Parathyroid adenoma (tissue), 2 donors: ENCODE data around the gene ILF3.

Experiments used
- H2AFZ ChIP-seq: fragments of 300-600 bp; sonication (generic); one replicate; pipeline ENCODE4 v1.7.0; 2017; ENCODE audit warnings: antibody characterized with exemption, mild to moderate bottlenecking
- H3K27ac ChIP-seq: fragments of 300-600 bp; sonication (generic); one replicate; pipeline ENCODE4 v1.7.0; 2017
- H3K27me3 ChIP-seq: fragments of 300-600 bp; sonication (generic); one replicate; pipeline ENCODE4 v1.7.0; 2017; ENCODE audit warnings: low read length; ENCODE audit not compliant: control insufficient read depth, insufficient read depth
- H3K36me3 ChIP-seq: fragments of 300-600 bp; sonication (generic); one replicate; pipeline ENCODE4 v1.7.0; 2017; ENCODE audit warnings: low read length; ENCODE audit not compliant: control insufficient read depth, insufficient read depth
- H3K4me1 ChIP-seq: fragments of 300-600 bp; sonication (generic); one replicate; pipeline ENCODE4 v1.7.0; 2017; ENCODE audit warnings: control low read depth
- H3K4me2 ChIP-seq: fragments of 300-600 bp; sonication (generic); one replicate; pipeline ENCODE4 v1.7.0; 2017; ENCODE audit warnings: low read length
- H3K4me3 ChIP-seq: fragments of 300-600 bp; sonication (generic); one replicate; pipeline ENCODE4 v1.7.0; 2017; ENCODE audit warnings: low read depth, low read length
- H3K79me2 ChIP-seq: fragments of 300-600 bp; sonication (generic); one replicate; pipeline ENCODE4 v1.7.0; 2017; ENCODE audit warnings: control low read depth
- H3K9ac ChIP-seq: fragments of 300-600 bp; sonication (generic); one replicate; pipeline ENCODE4 v1.7.0; 2017; ENCODE audit warnings: mild to moderate bottlenecking
- H3K9me3 ChIP-seq: fragments of 300-600 bp; sonication (generic); one replicate; pipeline ENCODE4 v1.7.0; 2017; ENCODE audit warnings: low read length; ENCODE audit not compliant: control insufficient read depth
- TF ChIP-seq, protein P1 (sequence below): fragments of 300-600 bp; sonication (generic); IDR thresholded peaks from one replicate; pipeline ENCODE4 v1.7.0; 2017; ENCODE audit warnings: antibody characterized with exemption, mild to moderate bottlenecking
- donor health status: primary hyperparathyroidism.

The ILF3 gene

DNA sequence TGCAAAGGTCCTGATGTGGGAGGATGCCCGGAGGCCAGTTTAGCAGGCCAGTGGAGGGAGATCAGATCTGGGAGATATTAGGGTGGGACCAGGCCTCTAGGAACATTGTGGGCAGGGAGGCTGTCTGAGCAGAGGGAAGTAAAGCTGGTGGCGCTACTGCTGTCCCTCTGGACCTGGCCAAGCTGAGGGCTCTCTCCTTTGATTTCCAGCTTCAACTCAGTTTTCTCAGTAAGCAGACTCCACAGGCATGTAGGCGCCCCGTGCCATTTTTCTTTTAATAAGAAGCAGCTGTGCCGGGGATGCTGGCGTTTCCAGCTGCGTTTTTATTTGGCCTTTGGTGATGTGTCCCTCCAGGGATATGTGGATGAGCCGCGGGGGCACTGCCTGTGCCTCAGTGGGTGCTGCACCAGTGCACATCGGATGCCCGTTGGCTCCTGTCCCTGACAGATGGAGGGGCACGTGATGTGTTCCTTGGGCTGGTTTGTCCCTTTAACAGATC, 70.5 kb downstream of the ILF3 start:
- Histone ChIP-seq H2AFZ (no peak overlapping the region), H3K9me3 (no peaks in the 10 kb centered on the region), H3K27me3 (no peaks in the 10 kb centered on the region), H3K4me1 (peaks cover 2% of the 10 kb centered on the region), H3K4me3 (no peak overlapping the region), H3K36me3 (no peaks in the 10 kb centered on the region), H3K27ac (no peak overlapping the region), H3K4me2 (no peak overlapping the region), H3K9ac (no peak overlapping the region), H3K79me2 (peaks cover 89% of the 10 kb centered on the region)
- TF ChIP-seq, protein P1, sequence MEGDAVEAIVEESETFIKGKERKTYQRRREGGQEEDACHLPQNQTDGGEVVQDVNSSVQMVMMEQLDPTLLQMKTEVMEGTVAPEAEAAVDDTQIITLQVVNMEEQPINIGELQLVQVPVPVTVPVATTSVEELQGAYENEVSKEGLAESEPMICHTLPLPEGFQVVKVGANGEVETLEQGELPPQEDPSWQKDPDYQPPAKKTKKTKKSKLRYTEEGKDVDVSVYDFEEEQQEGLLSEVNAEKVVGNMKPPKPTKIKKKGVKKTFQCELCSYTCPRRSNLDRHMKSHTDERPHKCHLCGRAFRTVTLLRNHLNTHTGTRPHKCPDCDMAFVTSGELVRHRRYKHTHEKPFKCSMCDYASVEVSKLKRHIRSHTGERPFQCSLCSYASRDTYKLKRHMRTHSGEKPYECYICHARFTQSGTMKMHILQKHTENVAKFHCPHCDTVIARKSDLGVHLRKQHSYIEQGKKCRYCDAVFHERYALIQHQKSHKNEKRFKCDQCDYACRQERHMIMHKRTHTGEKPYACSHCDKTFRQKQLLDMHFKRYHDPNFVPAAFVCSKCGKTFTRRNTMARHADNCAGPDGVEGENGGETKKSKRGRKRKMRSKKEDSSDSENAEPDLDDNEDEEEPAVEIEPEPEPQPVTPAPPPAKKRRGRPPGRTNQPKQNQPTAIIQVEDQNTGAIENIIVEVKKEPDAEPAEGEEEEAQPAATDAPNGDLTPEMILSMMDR: no peak

DNA sequence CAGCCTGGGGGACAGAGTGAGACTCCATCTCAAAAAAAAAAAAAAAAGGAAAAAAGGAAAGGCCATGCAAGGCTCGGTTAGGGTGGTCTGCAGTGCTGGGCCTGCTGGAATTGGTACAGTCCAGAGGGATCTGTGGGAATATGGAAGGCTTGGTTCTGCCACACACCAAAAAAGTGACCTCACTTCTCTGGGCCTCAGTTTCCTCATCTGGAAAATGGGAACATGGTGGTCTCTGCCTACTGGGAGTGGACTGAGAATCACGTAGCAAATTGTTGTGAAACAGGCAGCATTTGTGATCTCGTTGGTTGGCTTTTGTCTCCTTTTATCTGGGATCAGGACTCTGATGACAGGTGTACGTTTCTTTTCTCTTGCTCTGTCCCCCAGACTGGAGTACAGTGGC, 71.3 kb downstream of the ILF3 start:
- Histone ChIP-seq H3K4me1 (no peaks in the 10 kb centered on the region), H3K27ac (no peak overlapping the region), H3K9me3 (no peaks in the 10 kb centered on the region), H3K79me2 (peaks cover 91% of the 10 kb centered on the region), H3K4me2 (no peak overlapping the region), H3K4me3 (no peak overlapping the region), H3K9ac (no peak overlapping the region), H2AFZ (no peak overlapping the region), H3K36me3 (no peaks in the 10 kb centered on the region), H3K27me3 (no peaks in the 10 kb centered on the region)
- TF ChIP-seq, protein P1: no peak

DNA sequence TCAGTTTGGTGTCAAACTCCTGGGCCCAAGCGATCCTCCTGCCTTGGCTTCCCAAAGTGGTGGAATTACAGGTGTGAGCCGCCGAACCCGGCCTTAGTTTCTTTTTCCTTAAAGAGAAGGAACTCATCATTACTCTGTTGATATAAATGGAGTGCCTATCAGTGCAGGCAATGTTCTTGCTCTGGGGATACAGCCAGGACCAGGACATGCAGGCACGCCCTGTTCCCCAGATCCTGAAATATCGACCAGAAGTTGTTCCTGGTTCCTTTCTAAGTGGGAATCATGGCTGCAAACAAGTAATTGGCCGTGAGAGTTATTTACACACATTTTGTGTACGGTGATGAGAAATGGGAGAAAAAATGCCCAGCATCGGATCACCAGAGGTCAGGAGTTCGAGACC, 72.1 kb downstream of the ILF3 start:
- no peak overlapping the region for H3K4me2 ChIP-seq
- no peak overlapping the region for H2AFZ ChIP-seq
- H3K27ac ChIP-seq: no peak overlapping the region
- H3K4me1 ChIP-seq: no peaks in the 10 kb centered on the region
- H3K9me3 ChIP-seq: no peaks in the 10 kb centered on the region
- TF ChIP-seq, protein P1: no peak
- H3K4me3 ChIP-seq: no peak overlapping the region
- H3K36me3 ChIP-seq: no peaks in the 10 kb centered on the region
- no peaks in the 10 kb centered on the region for H3K27me3 ChIP-seq
- H3K9ac ChIP-seq: no peak overlapping the region
- H3K79me2 ChIP-seq: peaks cover 91% of the 10 kb centered on the region

DNA sequence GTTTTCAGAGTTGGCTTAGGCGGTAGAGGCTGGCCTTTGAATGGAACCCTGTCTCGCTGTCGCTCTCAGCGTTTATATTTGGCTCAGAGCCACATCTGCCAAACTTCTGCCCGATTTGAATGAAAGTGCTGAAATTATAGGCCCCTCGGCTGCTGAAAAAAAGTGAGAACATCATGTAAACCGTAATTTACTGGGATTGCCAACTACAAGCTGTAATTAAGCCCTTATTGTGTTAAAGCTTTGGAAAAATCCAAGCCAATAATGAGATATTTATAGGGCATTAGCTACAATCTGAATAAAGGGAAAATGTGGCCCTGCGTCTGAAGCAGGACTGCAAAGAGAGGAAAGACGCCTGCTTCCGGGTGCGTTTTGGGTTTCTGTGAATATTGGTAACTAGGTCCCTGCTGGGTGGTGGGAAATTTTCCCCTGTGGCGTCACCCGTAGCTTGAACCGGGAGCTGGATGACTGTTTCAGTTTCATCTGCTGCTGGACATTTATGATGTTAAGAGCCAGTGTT, 73.6 kb downstream of the ILF3 start:
- Histone ChIP-seq H2AFZ (no peak overlapping the region), H3K4me3 (no peak overlapping the region), H3K27ac (no peak overlapping the region), H3K9me3 (no peaks in the 10 kb centered on the region), H3K79me2 (peaks cover 86% of the 10 kb centered on the region), H3K36me3 (no peaks in the 10 kb centered on the region), H3K27me3 (no peaks in the 10 kb centered on the region), H3K9ac (no peak overlapping the region), H3K4me2 (no peak overlapping the region), H3K4me1 (no peaks in the 10 kb centered on the region)
- TF ChIP-seq, protein P1: no peak

DNA sequence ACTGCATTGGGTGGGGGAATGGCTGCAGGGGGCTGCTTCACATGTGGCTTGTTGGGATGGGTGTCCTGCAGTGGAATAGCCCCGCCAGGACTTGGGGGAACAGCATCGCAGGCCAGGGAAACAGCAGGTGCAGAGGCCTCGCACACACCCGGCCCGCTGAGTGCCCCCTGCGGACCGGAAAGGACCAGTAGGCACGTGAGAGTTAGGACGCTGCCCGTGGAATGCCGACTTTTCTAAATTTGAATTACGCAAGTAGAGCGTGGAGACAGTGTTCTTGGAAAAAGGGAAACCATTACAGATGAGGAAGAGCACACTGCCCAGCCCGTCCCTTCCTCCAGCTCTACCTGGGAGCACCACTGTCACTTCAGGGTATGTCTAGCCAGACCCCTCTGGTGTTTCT, 75.3 kb downstream of the ILF3 start:
- Histone ChIP-seq H3K9ac (no peak overlapping the region), H3K79me2 (peaks cover 86% of the 10 kb centered on the region), H3K27ac (no peak overlapping the region), H3K4me3 (no peak overlapping the region), H3K4me2 (no peak overlapping the region), H3K4me1 (no peaks in the 10 kb centered on the region), H3K36me3 (no peaks in the 10 kb centered on the region), H2AFZ (no peak overlapping the region), H3K27me3 (no peaks in the 10 kb centered on the region), H3K9me3 (no peaks in the 10 kb centered on the region)
- TF ChIP-seq, protein P1: no peak
